GM12891 (cell line): ENCODE measurements around the gene CCDC197.

ENCODE experiments used
- POLR2AphosphoS5 ChIP-seq: IDR thresholded peaks from 2 replicates; pipeline ENCODE4 v1.6.1; 2011; ENCODE audit warnings: low read depth, low read length, control low read depth
- TAF1 ChIP-seq: IDR thresholded peaks from 2 replicates; pipeline ENCODE4 v1.6.1; 2011; ENCODE audit warnings: low read depth, low read length, control low read depth

GRCh38 chr14:94050231-94050880 is 53.3 kb downstream of the CCDC197 start:
- no peak for TF ChIP-seq TAF1
- no peak for TF ChIP-seq POLR2AphosphoS5
